Astrocyte of the cerebellum (primary cell): Measurements from ENCODE around the gene CHP2.
"Not testable (repeated sequence)": the region's sequence is repeated elsewhere in the genome, so short reads cannot be mapped to it uniquely, and the experiment has no call there.

Source experiments
- DNase-seq: peaks from one replicate; pipeline ENCODE4 v3.0.0-alpha.2; 2011; ENCODE audit warnings: low read depth
- H3K4me3 ChIP-seq: 2 replicates; pipeline ENCODE4 v1.5.1; 2011; ENCODE audit warnings: mild to moderate bottlenecking, low read depth, low read length, moderate library complexity
- in situ Hi-C: cut with HindIII; loops from 2 replicates; pipeline ENCODE4 v1.10.0; 2017; ENCODE audit warnings: low sequenced_read_pairs
- TF ChIP-seq, protein P1 (sequence below): IDR thresholded peaks from 2 replicates; pipeline ENCODE4 v1.5.1; 2012; ENCODE audit warnings: low read length, low read depth, moderate library complexity, mild to moderate bottlenecking; ENCODE audit errors: missing control alignments

The CHP2 gene

GRCh38 chr16:23728112-23728477, 26.7 kb upstream of the CHP2 start:
- H3K4me3 ChIP-seq, result no peak overlapping the region
- DNase-seq, result no peak
- TF ChIP-seq, protein P1, sequence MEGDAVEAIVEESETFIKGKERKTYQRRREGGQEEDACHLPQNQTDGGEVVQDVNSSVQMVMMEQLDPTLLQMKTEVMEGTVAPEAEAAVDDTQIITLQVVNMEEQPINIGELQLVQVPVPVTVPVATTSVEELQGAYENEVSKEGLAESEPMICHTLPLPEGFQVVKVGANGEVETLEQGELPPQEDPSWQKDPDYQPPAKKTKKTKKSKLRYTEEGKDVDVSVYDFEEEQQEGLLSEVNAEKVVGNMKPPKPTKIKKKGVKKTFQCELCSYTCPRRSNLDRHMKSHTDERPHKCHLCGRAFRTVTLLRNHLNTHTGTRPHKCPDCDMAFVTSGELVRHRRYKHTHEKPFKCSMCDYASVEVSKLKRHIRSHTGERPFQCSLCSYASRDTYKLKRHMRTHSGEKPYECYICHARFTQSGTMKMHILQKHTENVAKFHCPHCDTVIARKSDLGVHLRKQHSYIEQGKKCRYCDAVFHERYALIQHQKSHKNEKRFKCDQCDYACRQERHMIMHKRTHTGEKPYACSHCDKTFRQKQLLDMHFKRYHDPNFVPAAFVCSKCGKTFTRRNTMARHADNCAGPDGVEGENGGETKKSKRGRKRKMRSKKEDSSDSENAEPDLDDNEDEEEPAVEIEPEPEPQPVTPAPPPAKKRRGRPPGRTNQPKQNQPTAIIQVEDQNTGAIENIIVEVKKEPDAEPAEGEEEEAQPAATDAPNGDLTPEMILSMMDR, result no peak
- in situ Hi-C loops, result no loop called here

GRCh38 chr16:23729503-23730424, 25.1 kb upstream of the CHP2 start:
- TF ChIP-seq, protein P1, result no peak
- no peak overlapping the region for H3K4me3 ChIP-seq
- in situ Hi-C loops, result no loop called here
- DNase-seq, result no peak

DNA sequence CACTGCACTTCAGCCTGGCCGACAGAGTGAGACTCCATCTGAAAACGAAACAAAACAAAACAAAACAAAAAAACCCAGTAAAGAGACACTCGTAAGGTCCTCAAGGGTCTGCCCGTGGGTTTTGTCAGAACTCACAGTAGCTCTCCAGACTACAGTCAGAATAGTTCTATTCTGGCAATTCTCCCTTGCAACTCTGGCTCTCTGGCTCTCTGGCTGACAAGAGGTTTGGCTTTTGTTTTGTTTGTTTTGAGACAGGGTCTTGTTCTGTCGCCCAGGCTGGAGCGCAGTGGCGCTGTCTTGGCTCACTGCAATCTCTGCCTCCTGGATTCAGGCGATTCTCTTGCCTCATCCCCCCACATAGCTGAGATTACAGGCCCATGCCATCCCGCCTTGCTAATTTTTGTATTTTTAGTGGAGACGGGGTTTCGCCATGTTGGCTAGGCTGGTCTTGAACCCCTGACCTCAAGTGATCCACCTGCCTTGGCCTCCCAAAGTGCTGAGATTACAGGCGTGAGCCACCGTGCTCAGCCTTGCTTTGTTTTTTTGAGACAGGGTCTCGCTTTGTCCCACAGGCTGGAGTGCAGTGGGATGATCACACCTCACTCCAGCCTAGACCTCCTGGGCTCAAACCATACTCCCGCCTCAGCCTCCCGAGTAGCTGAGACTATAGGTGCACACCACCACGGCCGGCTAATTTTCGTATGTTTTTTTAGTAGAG, 20.5 kb upstream of the CHP2 start:
- no peak overlapping the region for H3K4me3 ChIP-seq
- in situ Hi-C loops, result no loop called here
- TF ChIP-seq, protein P1, result no peak
- no peak for DNase-seq

GRCh38 chr16:23737423-23738028, 17.3 kb upstream of the CHP2 start:
- H3K4me3 ChIP-seq, DNase-seq, in situ Hi-C loops: not testable (repeated sequence)

- DNase-seq, result no peak
- H3K4me3 ChIP-seq, result no peak overlapping the region
- TF ChIP-seq, protein P1, result no peak
- in situ Hi-C loops, result no loop called here
Measured at GRCh38 chr16:23739516-23739915, 15.3 kb upstream of the CHP2 start.

DNA sequence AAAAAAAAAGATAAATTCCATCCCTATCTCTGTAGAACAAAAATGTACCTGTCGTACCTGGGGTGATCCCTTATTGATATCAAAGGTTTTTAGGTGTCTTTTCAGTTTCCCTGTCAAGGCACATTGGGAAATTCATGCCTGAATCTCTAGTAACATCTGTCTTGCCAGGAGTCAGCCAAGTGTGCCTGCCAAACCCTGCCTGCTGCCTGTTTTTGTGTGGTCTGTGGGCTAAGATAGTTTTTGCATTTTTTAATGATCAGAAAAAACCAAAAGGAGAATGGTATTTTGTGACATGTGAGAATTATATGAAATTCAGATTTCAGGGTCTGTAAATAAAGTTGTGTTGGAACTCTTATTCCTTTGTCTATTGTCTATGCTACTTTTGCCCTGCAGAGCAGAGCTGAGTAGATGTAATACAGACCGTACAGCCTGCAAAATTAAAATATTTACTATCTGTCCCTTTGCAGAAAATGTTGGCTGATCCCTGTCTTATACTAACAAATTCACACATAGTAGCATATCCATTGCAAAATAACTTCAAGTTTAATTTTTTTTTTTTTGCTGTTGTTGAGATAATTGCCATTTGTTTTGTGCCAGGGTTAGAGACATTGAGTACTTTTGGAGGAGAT, 13.0 kb upstream of the CHP2 start:
- H3K4me3 ChIP-seq, result no peak overlapping the region
- in situ Hi-C loops, result no loop called here
- TF ChIP-seq, protein P1, result no peak
- DNase-seq, result no peak
